ENCODE results near the gene HAGHL. TPM values are rescaled to one million over a fixed set of nuclear protein-coding genes. Genes with fewer than 3 reads are reported as not detected.

The HAGHL gene
- total and polyA plus RNA-seq, 2 of the 8 experiments (the other 6 are each of a cell fraction or from before 2014, with no cell fraction given), result 26.6 to 26.9 TPM

DNA sequence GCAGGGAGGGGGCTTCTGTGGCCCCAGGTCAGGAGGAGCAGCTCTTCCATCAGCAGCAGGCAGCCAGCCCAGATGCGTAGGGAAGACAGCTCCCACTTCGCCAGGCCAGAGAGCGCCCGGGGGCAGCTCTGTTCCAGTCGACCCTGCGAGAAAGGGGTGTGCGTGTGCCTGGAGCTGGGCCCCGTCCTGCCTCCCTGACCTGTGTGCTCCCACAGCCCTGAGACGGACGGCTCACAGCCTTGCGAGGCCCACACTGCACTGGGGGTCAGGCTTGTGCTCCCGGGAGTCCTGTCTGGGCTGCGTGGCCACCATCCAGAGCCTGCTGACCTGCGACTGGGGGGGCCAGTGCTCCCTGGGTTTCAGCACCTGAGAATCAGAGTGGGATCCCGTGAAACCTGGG lies 33.2 kb downstream of the HAGHL start:
- Histone ChIP-seq H3K56ac (replicated peaks; ENCODE audit: insufficient read length, low read depth, low read length) (no peak overlapping the region), H2BK20ac (ENCODE audit: low read length) (no peak overlapping the region), H3K23ac (ENCODE audit: insufficient read length) (no peak overlapping the region), H2AK5ac (ENCODE audit: low read depth, low read length) (0 out of 2 replicates have a peak overlapping the region, but pooled peaks have one; percentile 1), H3K36me3 (ENCODE audit: control insufficient read depth in 2 of 4, insufficient read depth in 4 of 4, low read length in 3 of 4) (no peaks in the 10 kb centered on the region), H3K9me3 (ENCODE audit: insufficient read depth in 2 of 2, low read depth in 1 of 2, low read length in 1 of 2) (0 out of 4 replicates have a peak, but pooled peaks cover 0 to 3% of the 10 kb centered on the region in 2 experiments), H3K79me1 (ENCODE audit: low read depth, low read length) (no peaks in the 10 kb centered on the region), H4K20me1 (replicated peaks in 1 of 2; ENCODE audit: control insufficient read depth in 1 of 2, insufficient read depth in 2 of 2, low read length in 2 of 2) (no peaks in the 10 kb centered on the region), H3K79me2 (ENCODE audit: control insufficient read depth in 1 of 2, insufficient read depth in 2 of 2, low read length in 2 of 2) (no peaks in the 10 kb centered on the region), H2BK5ac (ENCODE audit: low read depth, low read length) (no peak overlapping the region), H3K14ac (ENCODE audit: insufficient read length) (no peak overlapping the region), H3K4me2 (ENCODE audit: insufficient read depth in 1 of 2, low read depth in 2 of 2, low read length in 2 of 2) (no peak overlapping the region), H4K5ac (ENCODE audit: insufficient read length, low read depth, low read length) (no peak overlapping the region), H3K27me3 (replicated peaks in 1 of 4; ENCODE audit: control insufficient read depth in 3 of 4, extremely low read depth in 1 of 4, insufficient read depth in 3 of 4, low read length in 3 of 4) (no peaks in the 10 kb centered on the region), H4K8ac (ENCODE audit: extremely low read depth, insufficient read depth, low read length) (no peak overlapping the region), H3K18ac (ENCODE audit: extremely low read depth, low read length) (no peak overlapping the region), H2BK120ac (replicated peaks; ENCODE audit: low read depth, low read length) (no peak overlapping the region), H3K23me2 (ENCODE audit: low read depth, low read length) (no peaks in the 10 kb centered on the region), H3K9ac (replicated peaks in 1 of 4; ENCODE audit: extremely low read depth in 1 of 4, low read depth in 3 of 4, low read length in 3 of 4) (no peak overlapping the region), H2AFZ (ENCODE audit: low read length) (no peak overlapping the region), H3K4me3 (ENCODE audit: extremely low read depth in 1 of 4, insufficient read depth in 2 of 4, low read depth in 3 of 4, low read length in 4 of 4) (no peak overlapping the region), H3K27ac (ENCODE audit: low read depth, low read length) (no peak overlapping the region), H3K4ac (replicated peaks; ENCODE audit: insufficient read length, low read depth, low read length) (no peak overlapping the region), H3K4me1 (replicated peaks in 1 of 4; ENCODE audit: control insufficient read depth in 3 of 4, insufficient read depth in 4 of 4, low read length in 3 of 4) (peaks cover 0 to 2% (median 0%) of the 10 kb centered on the region in 4 experiments; a peak in 1 of 7 replicates), H2BK12ac (ENCODE audit: low read depth, low read length) (no peak overlapping the region), H2BK15ac (ENCODE audit: low read length) (no peak overlapping the region), H4K91ac (replicated peaks; ENCODE audit: insufficient read length, low read length) (no peak overlapping the region)
- TF ChIP-seq, protein P1, sequence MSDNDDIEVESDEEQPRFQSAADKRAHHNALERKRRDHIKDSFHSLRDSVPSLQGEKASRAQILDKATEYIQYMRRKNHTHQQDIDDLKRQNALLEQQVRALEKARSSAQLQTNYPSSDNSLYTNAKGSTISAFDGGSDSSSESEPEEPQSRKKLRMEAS (IDR thresholded peaks at IDR 0.05), result no peak
- TF ChIP-seq, protein P2, sequence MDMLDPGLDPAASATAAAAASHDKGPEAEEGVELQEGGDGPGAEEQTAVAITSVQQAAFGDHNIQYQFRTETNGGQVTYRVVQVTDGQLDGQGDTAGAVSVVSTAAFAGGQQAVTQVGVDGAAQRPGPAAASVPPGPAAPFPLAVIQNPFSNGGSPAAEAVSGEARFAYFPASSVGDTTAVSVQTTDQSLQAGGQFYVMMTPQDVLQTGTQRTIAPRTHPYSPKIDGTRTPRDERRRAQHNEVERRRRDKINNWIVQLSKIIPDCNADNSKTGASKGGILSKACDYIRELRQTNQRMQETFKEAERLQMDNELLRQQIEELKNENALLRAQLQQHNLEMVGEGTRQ (IDR thresholded peaks at IDR 0.05; ENCODE audit: low read length), result no peak
- TF ChIP-seq TAF7 (optimal IDR thresholded peaks at IDR 0.05; ENCODE audit: borderline replicate concordance, low read depth, low read length), result no peak
- no peak for DNase-seq (ENCODE audit: low read depth in 1 of 2, low spot score in 2 of 2)
- ChIA-PET POLR2A (ENCODE audit: partially characterized antibody) (interaction anchor here (0.7 to 2.9 kb wide), 8 partner anchors 8 to 42 kb away, joined by 3 to 8 read pairs (median 5); partner anchors contain the start of gene CIAO3), CTCF (ENCODE audit: partially characterized antibody) (interaction anchor here (1.0 to 5.0 kb wide), 6 partner anchors 12 to 48 kb away, joined by 3 to 38 read pairs (median 6); partner anchors contain the start of gene CCDC78)
- FAIRE-seq, result no peak
- WGBS, 2 experiments (ENCODE audit: extremely low coverage in 1 of 2, insufficient coverage in 1 of 2, insufficient read length in 1 of 2, insufficient replicate concordance in 2 of 2, low coverage in 1 of 2, low lambda C conversion rate in 2 of 2, missing lambda C conversion rate in 1 of 2), result 89% methylated on average over 14 of the region's 15 CpGs; no CpG with 5 or more reads in 1 of the 2 experiments

Measured in H1 (cell line).